Activated gamma-delta T cell treated with anti-CD3 and anti-CD28 coated beads, Interleukin-2, amount 50 U/mL, for 16 hours (primary cell): ENCODE results near the gene C12orf54.
"Not testable (repeated sequence)": the region's sequence is repeated elsewhere in the genome, so short reads cannot be mapped to it uniquely, and the experiment has no call there.

Source experiments
- DNase-seq: peaks from one replicate; pipeline ENCODE4 v3.0.0-alpha.2; 2020; ENCODE audit warnings: low read depth

C12orf54 gene

DNA sequence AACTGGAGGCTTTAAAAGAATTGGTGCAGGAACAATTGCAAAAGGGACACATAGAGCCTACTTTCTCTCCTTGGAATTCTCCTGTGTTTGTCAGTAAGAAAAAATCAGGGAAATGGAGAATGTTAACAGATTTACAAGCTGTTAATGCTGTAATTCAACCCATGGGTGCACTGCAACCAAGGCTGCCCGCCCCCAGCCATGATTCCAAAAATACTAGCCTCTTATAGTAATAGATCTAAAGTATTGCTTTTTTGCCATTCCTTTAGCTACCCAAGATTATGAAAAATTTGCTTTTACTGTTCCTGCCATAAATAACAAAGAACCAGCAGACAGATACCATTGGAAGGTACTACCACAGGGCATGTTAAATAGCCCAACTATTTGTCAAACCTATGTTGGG, 27.8 kb downstream of the C12orf54 start:
- no peak for DNase-seq

DNA sequence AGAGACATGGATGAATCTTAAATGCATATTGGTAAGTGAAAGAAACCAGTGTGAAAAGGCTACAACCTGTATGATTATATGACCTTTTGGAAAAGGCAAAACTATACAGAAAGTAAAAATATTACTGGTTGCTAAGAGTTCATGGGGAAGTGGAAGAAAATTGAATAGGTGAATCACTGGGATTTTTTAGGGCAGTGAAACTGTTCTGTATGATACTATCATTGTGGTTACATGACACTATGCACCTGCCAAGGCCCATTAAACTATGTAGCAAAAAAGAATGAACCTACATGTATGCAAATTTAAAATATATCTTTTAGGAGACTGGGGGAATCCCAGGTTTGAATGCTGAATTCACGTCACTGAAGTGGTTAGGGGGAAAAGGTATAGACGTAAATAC, 30.6 kb downstream of the C12orf54 start:
- no peak for DNase-seq

DNA sequence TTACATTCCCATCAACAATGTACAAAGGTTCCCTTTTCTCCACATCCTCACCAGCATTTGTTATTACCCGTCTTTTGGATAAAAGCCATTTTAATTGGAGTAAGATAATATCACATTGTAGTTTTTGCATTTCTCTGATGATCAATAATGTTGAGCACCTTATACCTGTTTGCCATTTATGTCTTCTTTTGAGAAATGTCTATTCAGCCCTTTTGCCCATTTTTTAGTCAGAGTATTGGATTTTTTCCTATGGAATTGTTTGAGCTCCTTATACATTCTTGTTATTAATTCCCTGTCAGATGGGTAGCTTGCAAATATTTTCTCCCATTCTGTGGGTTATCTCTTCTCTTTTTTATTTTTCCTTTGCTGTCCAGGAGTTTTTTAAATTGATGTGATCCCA, 32.4 kb downstream of the C12orf54 start:
- no peak for DNase-seq

DNA sequence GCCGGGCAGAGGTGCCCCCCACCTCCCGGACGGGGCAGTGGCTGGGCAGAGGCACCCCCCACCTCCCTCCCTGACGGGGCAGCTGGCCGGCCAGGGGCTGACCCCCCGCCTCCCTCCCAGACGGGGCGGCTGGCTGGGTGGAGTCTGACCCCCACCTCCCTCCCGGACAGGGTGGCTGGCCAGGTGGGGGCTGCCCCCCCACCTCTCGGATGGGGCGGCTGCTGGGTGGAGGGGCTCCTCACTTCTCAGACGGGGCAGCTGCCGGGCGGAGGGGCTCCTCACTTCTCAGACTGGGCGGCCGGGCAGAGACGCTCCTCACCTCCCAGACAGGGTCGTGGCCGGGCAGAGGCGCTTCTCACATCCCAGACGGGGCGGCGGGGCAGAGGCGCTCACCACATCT, 38.1 kb downstream of the C12orf54 start:
- not testable (repeated sequence) for DNase-seq

DNA sequence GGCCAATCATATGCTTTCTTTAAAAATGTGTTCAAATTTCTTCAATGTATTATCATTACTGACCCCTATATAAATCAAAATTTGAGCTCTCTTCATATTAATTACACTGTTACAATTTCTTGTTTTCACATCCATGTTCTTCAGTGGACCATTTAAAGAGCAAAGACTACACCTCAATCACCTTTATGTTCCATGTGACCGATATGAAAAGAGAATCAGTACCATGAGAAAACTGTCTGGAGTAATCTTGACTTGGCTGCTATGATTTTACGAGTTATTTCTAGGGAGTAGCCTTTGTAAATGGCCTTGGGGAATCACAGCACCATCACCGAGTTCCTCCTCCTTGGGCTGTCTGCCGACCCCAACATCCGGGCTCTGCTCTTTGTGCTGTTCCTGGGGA, 43.0 kb downstream of the C12orf54 start, which contains the start of gene OR8S1:
TSS of gene OR8S1 (plus strand) at position 301 of the 400 bp plus-strand sequence. CDS start at position 301, 0 bp downstream.
- DNase-seq, result no peak

DNA sequence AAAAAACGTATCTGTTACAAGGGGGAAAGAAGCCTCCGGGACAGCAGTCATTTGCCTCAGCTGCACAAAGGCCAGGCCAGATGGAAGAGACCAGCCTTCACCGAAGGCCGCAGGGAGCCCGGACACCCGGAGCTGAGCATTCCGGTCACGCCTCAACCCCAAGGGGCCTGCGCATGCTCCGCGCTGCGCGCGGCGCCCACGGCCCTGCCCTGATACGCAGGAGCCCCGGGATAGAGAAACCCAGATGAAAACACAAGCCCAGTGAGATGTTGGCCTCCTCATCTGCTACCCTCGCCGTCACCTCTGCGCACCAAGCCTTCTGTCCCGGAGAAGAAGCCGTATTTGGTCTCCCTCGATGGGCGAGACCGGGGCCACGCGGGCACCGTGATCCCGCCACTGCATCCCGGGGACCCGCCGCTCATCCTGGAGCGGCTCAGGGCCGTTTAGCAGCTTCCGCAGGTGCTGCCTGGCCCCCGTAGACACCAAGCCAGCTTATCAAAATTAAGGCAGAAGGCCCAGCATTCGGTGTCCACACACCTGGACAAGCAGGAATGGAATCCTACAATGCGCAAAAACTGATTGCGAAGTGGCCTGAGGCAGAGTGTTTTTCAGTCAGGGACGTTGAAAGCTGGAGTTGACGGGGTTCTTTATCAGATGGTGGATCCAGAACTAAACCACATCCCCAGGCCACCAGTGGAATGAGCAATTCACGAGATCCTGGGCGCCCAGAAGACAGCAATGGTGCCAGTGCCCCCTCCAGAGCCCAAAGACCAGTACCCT, 45.8 kb downstream of the C12orf54 start:
- no peak for DNase-seq

DNA sequence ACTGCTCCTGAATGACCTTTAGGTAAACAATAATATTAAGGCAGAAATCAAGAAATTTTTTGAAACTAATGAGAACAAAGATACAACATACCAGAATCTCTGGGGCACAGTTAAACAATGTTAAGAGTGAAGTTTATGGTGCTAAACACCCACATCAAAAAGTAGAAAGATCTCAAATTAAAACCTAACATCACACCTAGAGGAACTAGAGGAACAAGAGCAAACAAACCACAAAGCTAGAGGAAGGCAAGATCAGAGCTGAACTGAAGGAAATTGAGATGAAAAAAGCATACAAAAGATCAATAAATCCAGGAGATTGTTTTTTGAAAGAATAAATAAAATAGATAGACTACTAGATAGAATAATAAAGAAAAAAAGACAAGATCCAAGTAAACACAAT, 50.3 kb downstream of the C12orf54 start:
- DNase-seq, result no peak

DNA sequence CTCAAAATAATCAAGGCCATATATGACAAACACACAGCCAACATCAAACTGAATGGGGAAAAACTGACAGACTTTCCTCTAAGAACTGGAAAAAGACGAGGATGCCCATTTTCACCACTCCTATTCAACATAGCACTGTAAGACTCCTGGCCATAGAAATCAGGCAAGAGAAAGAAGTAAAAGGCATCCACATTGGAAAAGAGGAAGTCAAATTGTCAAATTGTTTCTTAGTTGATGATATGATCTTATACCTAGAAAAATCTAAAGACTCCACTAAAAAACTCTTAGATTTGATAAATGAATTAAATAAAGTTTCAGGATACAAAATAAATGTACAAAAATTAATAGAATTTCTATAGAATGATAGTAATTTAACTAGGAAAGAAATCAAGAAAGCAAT, 54.3 kb downstream of the C12orf54 start:
- DNase-seq, result no peak

DNA sequence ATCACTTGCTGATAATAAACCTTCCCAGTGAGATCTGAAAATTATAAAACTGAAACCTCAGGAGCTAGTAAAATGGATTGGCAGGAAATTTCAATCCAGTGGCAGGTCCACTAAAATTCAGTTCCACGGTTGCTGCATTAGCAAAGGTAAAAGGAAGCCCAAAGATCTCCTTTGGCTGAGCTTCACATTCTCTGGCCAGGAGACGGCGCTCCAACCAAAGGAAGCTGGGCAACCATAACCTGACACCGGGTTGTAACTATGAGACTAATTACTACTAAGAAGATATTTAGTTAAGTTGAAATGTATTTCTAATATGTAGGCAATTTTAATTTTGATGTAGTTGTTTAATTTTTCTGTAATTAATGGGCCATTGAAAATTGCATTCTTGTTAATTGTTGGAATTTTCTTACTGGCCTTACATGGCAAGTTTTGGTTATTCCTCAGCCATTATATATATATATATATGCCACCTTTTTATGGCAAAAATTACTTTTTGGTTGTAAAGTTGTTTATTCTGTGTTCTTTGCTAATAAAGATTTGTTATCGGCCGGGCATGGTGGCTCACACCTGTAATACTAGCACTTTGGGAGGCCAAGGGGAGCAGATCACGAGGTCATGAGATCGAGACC, 60.1 kb downstream of the C12orf54 start:
- no peak for DNase-seq

DNA sequence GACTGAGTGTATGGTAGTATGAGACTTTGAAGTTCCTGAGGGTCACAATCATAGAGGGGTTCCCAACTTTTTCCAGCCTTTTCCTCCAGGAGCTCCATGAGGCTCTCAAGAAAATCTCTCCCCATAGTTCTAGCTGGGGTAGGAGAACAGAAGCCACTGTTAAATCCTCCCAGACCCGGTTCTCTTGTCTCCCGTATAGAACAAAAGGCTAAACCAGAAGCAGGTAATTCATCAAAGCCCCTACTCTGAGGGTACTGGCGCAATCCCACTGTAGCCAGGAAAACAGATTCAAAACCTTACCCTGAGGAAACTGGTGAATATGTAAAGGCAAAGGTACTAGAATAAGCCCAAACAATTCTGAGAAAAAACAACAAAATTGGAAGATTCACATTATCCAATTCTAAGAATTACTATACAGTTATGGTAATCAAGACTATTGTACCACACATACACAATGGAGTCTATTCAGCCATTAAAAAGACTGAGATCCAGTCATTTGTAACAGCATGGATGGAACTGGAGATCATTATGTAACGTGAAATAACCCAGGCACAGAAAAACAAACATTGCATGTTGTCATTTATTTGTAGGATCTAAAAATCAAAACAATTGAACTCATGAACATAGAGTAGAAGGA, 63.7 kb downstream of the C12orf54 start:
- no peak for DNase-seq
